T-cell (primary cell): Measurements from ENCODE around the gene ANTXRL. TPM values are rescaled to one million over a fixed set of nuclear protein-coding genes. Genes with fewer than 3 reads are reported as not detected.
"Not testable (repeated sequence)": the region's sequence is repeated elsewhere in the genome, so short reads cannot be mapped to it uniquely, and the experiment has no call there.

Experiments
- ATAC-seq, 4 experiments: fragments of 200-7000 bp in 3 of 4; fragments of 150-1000 bp in 1 of 4; cut with Tn5 transposase; replicated peaks in 1 of 4; 1 replicate in 3 of 4; 2 replicates in 1 of 4; pipeline ENCODE4 v1.10.0; 2021; ENCODE audit warnings: moderate library complexity in 3 of 4, mild to moderate bottlenecking in 2 of 4, moderate number of reproducible peaks in 1 of 4
- CTCF ChIA-PET, 2 donors: fragments of 300-600 bp; sonication (Branson Sonifier 250); formaldehyde crosslinking; loops; one replicate each; lab custom pipeline; 2022; ENCODE audit warnings: antibody characterized with exemption in 2 of 2; lab: Charles Lee
- POLR2A ChIA-PET, 2 donors: fragments of 300-600 bp; sonication (Branson Sonifier 250); formaldehyde crosslinking; loops; one replicate each; lab custom pipeline; 2022; ENCODE audit warnings: antibody characterized with exemption in 2 of 2; lab: Charles Lee
- DNase-seq, 35 experiments: peaks; one replicate each; pipeline versions ENCODE4 v3.0.0 to v3.0.0-alpha.2; 2013 to 2023
- H3K27ac ChIP-seq: one replicate; pipeline ENCODE4 v1.5.1; 2013; ENCODE audit warnings: low read length
- H3K27me3 ChIP-seq, 2 experiments: replicated peaks in 1 of 2; 1 replicate in 1 of 2; 2 replicates in 1 of 2; pipeline versions ENCODE4 v1.6.1 to v1.7.0; 2013; ENCODE audit warnings: low read length in 1 of 2, mixed read lengths in 1 of 2; ENCODE audit not compliant: control insufficient read depth in 2 of 2, insufficient read depth in 2 of 2; ENCODE audit errors: extremely low read depth in 1 of 2
- H3K36me3 ChIP-seq, 2 donors: 1 replicate in 1 of 2; 2 replicates in 1 of 2; pipeline versions ENCODE4 v1.6.1 to v1.7.0; 2013; ENCODE audit warnings: low read length in 1 of 2; ENCODE audit not compliant: control insufficient read depth in 2 of 2, insufficient read depth in 1 of 2; ENCODE audit errors: extremely low read depth in 1 of 2
- H3K4me1 ChIP-seq, 2 experiments: 1 replicate in 1 of 2; 2 replicates in 1 of 2; pipeline versions ENCODE4 v1.6.1 to v1.7.0; 2013; ENCODE audit warnings: low read length in 2 of 2, mixed read lengths in 1 of 2; ENCODE audit not compliant: insufficient read depth in 2 of 2, control insufficient read depth in 1 of 2; ENCODE audit errors: extremely low read depth in 1 of 2
- H3K4me3 ChIP-seq, 2 donors: 1 replicate in 1 of 2; 2 replicates in 1 of 2; pipeline versions ENCODE4 v1.5.1 to v1.7.0; 2013; ENCODE audit warnings: mild to moderate bottlenecking in 2 of 2, low read length in 1 of 2, moderate library complexity in 1 of 2; ENCODE audit not compliant: control insufficient read depth in 1 of 2; ENCODE audit errors: extremely low read depth in 1 of 2
- H3K9me3 ChIP-seq: 2 replicates; pipeline ENCODE4 v1.7.0; 2013
- H3K27ac Mint-ChIP-seq, 2 donors: one replicate each; pipeline ENCODE4 v1.8.0; 2020 to 2021; ENCODE audit warnings: mild to moderate bottlenecking in 2 of 2, mixed read lengths in 2 of 2
- H3K27me3 Mint-ChIP-seq, 2 donors: one replicate each; pipeline ENCODE4 v1.8.0; 2021 to 2022; ENCODE audit warnings: mixed read lengths in 2 of 2
- H3K36me3 Mint-ChIP-seq: one replicate; pipeline ENCODE4 v1.8.0; 2021; ENCODE audit warnings: mixed read lengths
- H3K4me1 Mint-ChIP-seq, 3 donors: one replicate each; pipeline ENCODE4 v1.8.0; 2020 to 2022; ENCODE audit warnings: mixed read lengths in 3 of 3, mild to moderate bottlenecking in 1 of 3
- H3K4me3 Mint-ChIP-seq, 3 donors: one replicate each; pipeline ENCODE4 v1.8.0; 2020 to 2022; ENCODE audit warnings: mild to moderate bottlenecking in 3 of 3, mixed read lengths in 3 of 3, moderate library complexity in 3 of 3
- H3K9me3 Mint-ChIP-seq, 3 donors: one replicate each; pipeline ENCODE4 v1.8.0; 2020 to 2022; ENCODE audit warnings: mixed read lengths in 3 of 3
- WGBS: methylation state at CpG from one replicate; pipeline ENCODE4 v1.1.5; 2013; ENCODE audit warnings: missing lambda C conversion rate; ENCODE audit not compliant: insufficient coverage; 5-methylcytosine and 5-hydroxymethylcytosine counted together
- total RNA-seq, 35 experiments: library from RNA in 6 of 35; stranded (reverse) in 6 of 35; fragments of 120-200 nt in 1 of 35; gene quantifications; one replicate each; pipeline versions ENCODE4 v1.2.1 to v1.2.4 and lab custom pipeline; 2013 to 2026

The ANTXRL gene
- total RNA-seq, 5 donors from 2014 or later (not counting 1 experiment from before 2014, with no cell fraction given), result 0.69 to 1.0 TPM; not detected in 3

- Mint-ChIP-seq H3K36me3 (no peaks in the 10 kb centered on the region), H3K4me3 (no peak overlapping the region), H3K27me3 (no peaks in the 10 kb centered on the region), H3K27ac (no peak overlapping the region), H3K4me1 (peaks cover 10 to 15% (median 13%) of the 10 kb centered on the region in 3 donors), H3K9me3 (no peaks in the 10 kb centered on the region)
- Histone ChIP-seq H3K36me3 (no peaks in the 10 kb centered on the region), H3K4me3 (no peak overlapping the region), H3K27me3 (peaks cover 0 to 19% of the 10 kb centered on the region in 2 experiments), H3K9me3 (no peaks in the 10 kb centered on the region), H3K4me1 (peaks cover 15 to 18% of the 10 kb centered on the region in 2 experiments), H3K27ac (no peak overlapping the region)
- 87% methylated on average over 9 of the region's 11 CpGs for WGBS
- ChIA-PET CTCF (no interaction called here), POLR2A (no interaction called here)
- DNase-seq (peak in 1 of 35 experiments; percentile 9), ATAC-seq (no peak)
Measured at GRCh38 chr10:46293832-46294640, 7.2 kb downstream of the ANTXRL start.

GRCh38 chr10:46294641-46295220 is 7.9 kb downstream of the ANTXRL start:
- Histone ChIP-seq H3K4me1 (peaks cover 21 to 25% of the 10 kb centered on the region in 2 experiments), H3K36me3 (no peaks in the 10 kb centered on the region), H3K27ac (no peak overlapping the region), H3K4me3 (no peak overlapping the region), H3K9me3 (no peaks in the 10 kb centered on the region), H3K27me3 (peaks cover 0 to 20% of the 10 kb centered on the region in 2 experiments)
- H3K27me3 Mint-ChIP-seq, result no peaks in the 10 kb centered on the region
- peak overlapping the region in 1 of 2 donors; percentile 55 for H3K27ac Mint-ChIP-seq
- POLR2A ChIA-PET, result no interaction called here
- ATAC-seq (no peak), DNase-seq (peak in 2 of 35 experiments; percentile 10 to 17)
- H3K36me3 Mint-ChIP-seq, result no peaks in the 10 kb centered on the region
- CTCF ChIA-PET, result no interaction called here
- WGBS, result 93% methylated on average over 6 of the region's 8 CpGs
- H3K9me3 Mint-ChIP-seq, result no peaks in the 10 kb centered on the region
- no peak overlapping the region for H3K4me3 Mint-ChIP-seq
- peaks cover 15 to 22% (median 20%) of the 10 kb centered on the region in 3 donors for H3K4me1 Mint-ChIP-seq

DNA sequence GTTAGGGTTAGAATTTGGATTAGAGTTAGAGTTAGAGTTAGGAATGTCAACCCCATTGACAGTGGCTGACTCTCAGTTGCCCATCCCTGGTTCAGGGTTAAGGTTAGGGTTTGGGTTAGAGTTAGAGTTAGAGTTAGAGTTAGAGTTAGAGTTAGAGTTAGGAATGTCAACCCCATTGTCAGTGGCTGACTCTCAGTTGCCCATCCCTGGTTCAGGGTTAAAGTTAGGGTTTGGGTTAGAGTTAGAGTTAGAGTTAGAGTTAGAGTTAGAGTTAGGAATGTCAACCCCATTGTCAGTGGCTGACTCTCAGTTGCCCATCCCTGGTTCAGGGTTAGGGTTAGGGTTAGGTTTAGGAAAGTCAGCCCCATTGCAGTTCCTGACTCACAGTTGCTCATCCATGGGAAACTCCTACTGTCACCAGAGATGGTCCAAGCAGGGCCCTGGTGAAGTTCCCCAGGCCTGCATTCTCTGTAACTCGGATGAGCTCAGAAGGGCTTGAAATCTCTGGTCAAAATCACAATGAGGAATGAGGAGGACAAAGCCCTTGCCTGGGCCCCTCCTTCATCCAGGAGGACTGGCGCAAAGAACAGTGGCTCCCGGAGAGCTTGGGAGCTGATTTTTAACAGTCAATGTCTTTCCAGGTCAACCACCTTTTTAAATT is 8.7 kb downstream of the ANTXRL start:
- H3K9me3 Mint-ChIP-seq, H3K27ac ChIP-seq, CTCF ChIA-PET, H3K9me3 ChIP-seq, H3K4me3 Mint-ChIP-seq, H3K4me3 ChIP-seq, ATAC-seq, DNase-seq, POLR2A ChIA-PET, H3K27ac Mint-ChIP-seq, H3K36me3 Mint-ChIP-seq, H3K27me3 Mint-ChIP-seq, H3K36me3 ChIP-seq: not testable (repeated sequence)
- 67% methylated on average over 2 of the region's 3 CpGs for WGBS
- peaks cover 0 to 22% of the 10 kb centered on the region in 2 experiments for H3K27me3 ChIP-seq
- peaks cover 26 to 31% of the 10 kb centered on the region in 2 experiments for H3K4me1 ChIP-seq
- H3K4me1 Mint-ChIP-seq, result peaks cover 19 to 27% (median 24%) of the 10 kb centered on the region in 3 donors

DNA sequence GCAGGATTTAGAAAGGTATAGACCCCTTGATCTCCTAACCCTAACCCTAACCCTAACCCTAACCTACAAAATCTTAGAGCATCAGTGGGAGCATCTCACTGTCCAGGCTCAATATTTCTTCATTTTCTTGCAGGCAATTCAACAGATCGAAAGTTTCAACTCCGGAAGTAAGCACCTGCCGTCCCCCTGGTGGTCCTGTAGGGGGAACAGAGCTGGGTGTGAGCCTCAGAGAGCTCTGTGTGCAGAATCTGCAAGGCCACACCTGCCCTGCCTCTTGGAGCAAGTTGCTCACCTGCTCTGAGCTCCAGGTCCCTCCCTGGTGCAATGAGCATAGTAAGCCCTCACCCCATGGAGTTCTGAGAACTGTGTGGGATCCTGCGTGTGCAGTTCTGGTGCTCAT is 9.3 kb downstream of the ANTXRL start:
- H3K27ac ChIP-seq, POLR2A ChIA-PET, CTCF ChIA-PET, H3K27me3 Mint-ChIP-seq, H3K36me3 ChIP-seq, H3K9me3 ChIP-seq, H3K27ac Mint-ChIP-seq, H3K4me3 ChIP-seq, H3K9me3 Mint-ChIP-seq, ATAC-seq, H3K4me3 Mint-ChIP-seq, H3K36me3 Mint-ChIP-seq: not testable (repeated sequence)
- Histone ChIP-seq H3K4me1 (peaks cover 30 to 35% of the 10 kb centered on the region in 2 experiments), H3K27me3 (peaks cover 0 to 22% of the 10 kb centered on the region in 2 experiments)
- WGBS, result 89% methylated on average over 3 of the region's 4 CpGs
- peaks cover 22 to 30% (median 27%) of the 10 kb centered on the region in 3 donors for H3K4me1 Mint-ChIP-seq
- peak in 1 of 35 experiments; percentile 17 for DNase-seq

GRCh38 chr10:46296641-46297141 is 9.9 kb downstream of the ANTXRL start:
- no peak for ATAC-seq
- no peak overlapping the region for H3K27ac Mint-ChIP-seq
- H3K4me3 Mint-ChIP-seq, result no peak overlapping the region
- no peaks in the 10 kb centered on the region for H3K9me3 Mint-ChIP-seq
- 63% methylated on average over 3 of the region's 5 CpGs for WGBS
- Histone ChIP-seq H3K27ac (no peak overlapping the region), H3K4me1 (peaks cover 30 to 41% of the 10 kb centered on the region in 2 experiments), H3K27me3 (peaks cover 0 to 20% of the 10 kb centered on the region in 2 experiments), H3K9me3 (no peaks in the 10 kb centered on the region), H3K36me3 (no peaks in the 10 kb centered on the region), H3K4me3 (no peak overlapping the region)
- ChIA-PET CTCF (no interaction called here), POLR2A (interaction anchor here in 1 of 2 donors (0.6 kb wide), 1 partner anchor 750 kb away, joined by 5 read pairs; no protein-coding TSS in a partner anchor)
- no peaks in the 10 kb centered on the region for H3K36me3 Mint-ChIP-seq
- no peaks in the 10 kb centered on the region for H3K27me3 Mint-ChIP-seq
- DNase-seq, result peak in 2 of 35 experiments; percentile 11 to 21
- H3K4me1 Mint-ChIP-seq, result peaks cover 22 to 30% (median 27%) of the 10 kb centered on the region in 3 donors
